K562 (cell line): ENCODE measurements around the gene ETV4. TPM values are rescaled to one million over a fixed set of nuclear protein-coding genes. Genes with fewer than 3 reads are reported as not detected.

Experiments
- ATAC-seq: fragments of 200-7000 bp; cut with Tn5 transposase; 3 replicates; pipeline ENCODE4 v1.9.1; 2020; ENCODE audit warnings: moderate library complexity
- BruUV-seq: library from RNA; stranded (reverse); fragments of 400-500 nt; replicated peaks from 2 replicates; lab custom pipeline; 2021; lab: Mats Ljungman, UMichigan
- CTCF ChIA-PET: fragments of 300-600 bp; formaldehyde crosslinking; extraction: SDS; loops from one replicate; lab custom pipeline; 2021; ENCODE audit warnings: low intra/inter-chr PET ratio; lab: Yijun Ruan, JAX
- POLR2A ChIA-PET: fragments of 300-600, 350-650 bp; sonication (Branson Sonifier 250); formaldehyde crosslinking; extraction: SDS; loops from one replicate; lab custom pipeline; 2021; ENCODE audit warnings: antibody characterized with exemption, inconsistent platforms; lab: Yijun Ruan, JAX
- DNase-seq, 4 experiments: peaks; one replicate each; pipeline versions ENCODE4 v3.0.0 to v3.0.0-alpha.2; 2011 to 2018; ENCODE audit warnings: low spot score in 3 of 4, mixed read lengths in 3 of 4; ENCODE audit errors: extremely low read depth in 1 of 4
- FAIRE-seq: peaks from 2 replicates; lab custom pipeline; 2011; peaks lifted over from hg19 to GRCh38; lab: Jason Lieb, UNC
- H2AFZ ChIP-seq: 2 replicates; pipeline ENCODE4 v1.6.0; 2011; ENCODE audit warnings: low read depth, low read length, control low read depth, inconsistent platforms
- H3K27ac ChIP-seq: fragments of 200-600 bp; 3 replicates; pipeline ENCODE4 v1.8.0; 2011; ENCODE audit warnings: low read depth, mild to moderate bottlenecking, control low read depth, inconsistent platforms, low read length, moderate library complexity, mixed read lengths; ENCODE audit errors: extremely low read depth
- H3K27me3 ChIP-seq, 2 experiments: fragments of 300-600 bp in 1 of 2; 2 replicates in 1 of 2; 3 replicates in 1 of 2; pipeline versions ENCODE4 v1.6.0 to v1.8.0; 2011; ENCODE audit warnings: inconsistent platforms in 2 of 2, low read length in 2 of 2, mild to moderate bottlenecking in 1 of 2, mixed read lengths in 1 of 2, moderate library complexity in 1 of 2; ENCODE audit not compliant: control insufficient read depth in 2 of 2, insufficient read depth in 2 of 2
- H3K36me3 ChIP-seq: fragments of 300-600 bp; 3 replicates; pipeline ENCODE4 v1.8.0; 2011; ENCODE audit warnings: mild to moderate bottlenecking, low read length, inconsistent platforms; ENCODE audit not compliant: control insufficient read depth, insufficient read depth
- H3K4me1 ChIP-seq, 2 experiments: fragments of 200-600 bp in 1 of 2; replicated peaks in 1 of 2; 2 replicates in 1 of 2; 3 replicates in 1 of 2; pipeline versions ENCODE4 v1.5.1 to v1.8.0; 2011; ENCODE audit warnings: inconsistent platforms in 2 of 2, low read length in 2 of 2, mild to moderate bottlenecking in 1 of 2, mixed read lengths in 1 of 2, moderate library complexity in 1 of 2; ENCODE audit not compliant: control insufficient read depth in 2 of 2, insufficient read depth in 2 of 2
- H3K4me2 ChIP-seq: 2 replicates; pipeline ENCODE4 v1.6.1; 2011; ENCODE audit warnings: low read length, control low read depth, inconsistent platforms, mixed read lengths; ENCODE audit not compliant: insufficient read depth
- H3K4me3 ChIP-seq: fragments of 200-600 bp; sonication (generic), shearing (Covaris generic); 2 replicates; pipeline ENCODE4 v1.5.1; 2016; ENCODE audit warnings: control low read depth, inconsistent platforms
- H3K79me2 ChIP-seq: fragments of 200-600 bp; 3 replicates; pipeline ENCODE4 v1.8.0; 2011; ENCODE audit warnings: low read length, inconsistent platforms; ENCODE audit not compliant: control insufficient read depth, insufficient read depth
- H3K9ac ChIP-seq, 2 experiments: 2 replicates each; pipeline versions ENCODE4 v1.6.0 to v1.6.1; 2011; ENCODE audit warnings: low read depth in 2 of 2, low read length in 2 of 2, control low read depth in 1 of 2, inconsistent platforms in 1 of 2, mild to moderate bottlenecking in 1 of 2, mixed read lengths in 1 of 2; ENCODE audit not compliant: insufficient read depth in 1 of 2
- H3K9me1 ChIP-seq: one replicate; pipeline ENCODE4 v1.6.0; 2011; ENCODE audit warnings: inconsistent platforms, mild to moderate bottlenecking, low read length, moderate library complexity; ENCODE audit not compliant: control insufficient read depth, insufficient read depth
- H3K9me3 ChIP-seq: replicated peaks from 2 replicates; pipeline ENCODE4 v1.5.1; 2011; ENCODE audit warnings: low read depth, low read length, inconsistent platforms; ENCODE audit not compliant: control insufficient read depth, insufficient read depth
- H4K20me1 ChIP-seq: replicated peaks from 2 replicates; pipeline ENCODE4 v1.6.1; 2011; ENCODE audit warnings: low read length, inconsistent platforms, mixed read lengths; ENCODE audit not compliant: control insufficient read depth, insufficient read depth
- LEF1 ChIP-seq: fragments of 450-650 bp; IDR thresholded peaks from 2 replicates; pipeline ENCODE4 v1.6.1; 2016; ENCODE audit warnings: mild to moderate bottlenecking
- ZNF121 ChIP-seq: sonication (generic); formaldehyde crosslinking; conservative IDR thresholded peaks from 2 replicates; pipeline ENCODE4 v1.8.0; 2022; ENCODE audit warnings: missing genetic modification reagents
- ZNF445 ChIP-seq: fragments of 250-450 bp; sonication (Bioruptor Pico); IDR thresholded peaks from 2 replicates; pipeline ENCODE4 v1.4.0; 2020; ENCODE audit warnings: low read depth, mild to moderate bottlenecking, moderate library complexity
- ZNF609 ChIP-seq: sonication (generic); formaldehyde crosslinking; IDR thresholded peaks from 2 replicates; pipeline ENCODE4 v1.8.1; 2023; ENCODE audit warnings: missing genetic modification reagents, mild to moderate bottlenecking, borderline replicate concordance
- WGBS: fragments of 100-300 bp; shearing (Covaris generic); methylation state at CpG from one replicate; pipeline ENCODE4 v1.1.6; 2016; ENCODE audit warnings: low coverage, mixed read lengths; ENCODE audit not compliant: insufficient coverage; ENCODE audit errors: missing lambda C conversion rate; 5-methylcytosine and 5-hydroxymethylcytosine counted together
- in situ Hi-C: fragments of 300-500 bp; cut with MboI; formaldehyde crosslinking; loops from 4 replicates; pipeline ENCODE4 v1.15.0; 2018; ENCODE audit warnings: inconsistent platforms, mixed read lengths
- intact Hi-C: fragments of 100-400 bp; cut with micrococcal nuclease; formaldehyde crosslinking; loops from 2 replicates; pipeline ENCODE4 v1.14.2; 2022
- polyA plus RNA-seq, 8 experiments: library from polyadenylated mRNA; depleted of rRNA in 4 of 8; stranded (reverse) in 5 of 8; unstranded in 3 of 8; fragments of >200 nt; fragmentation: Nextera tagmentation in 2 of 8; fragmentation: Illumina TruSeq in 1 of 8; extraction: Ambion mirVana in 2 of 8; extraction: Trizol in 1 of 8; gene quantifications; 2 replicates each; pipeline versions ENCODE4 v1.2.1 to v1.2.3, GENCODE V29; 2011 to 2014; ENCODE audit warnings: inconsistent platforms in 1 of 8, missing spikeins in 1 of 8
- total RNA-seq, 7 experiments: library from RNA; depleted of rRNA in 6 of 7; stranded (reverse); fragments of >200 nt in 6 of 7; fragmentation: Illumina TruSeq in 2 of 7; extraction: Trizol in 2 of 7; gene quantifications; 2 replicates each; pipeline versions ENCODE4 v1.2.1 to v1.2.3, GENCODE V29; 2011 to 2021; ENCODE audit warnings: low replicate concordance in 1 of 7

The ETV4 gene
- total and polyA plus RNA-seq, 9 of the 15 experiments (the other 6 are each of a cell fraction or from before 2014, with no cell fraction given), result 5.5 to 66.3 (median 28.2) TPM

GRCh38 chr17:43563600-43564594 is 17.8 kb upstream of the ETV4 start:
- Histone ChIP-seq H3K27me3 (no peaks in the 10 kb centered on the region; a peak in 1 of 5 replicates), H3K4me3 (no peak overlapping the region), H3K9ac (no peak overlapping the region), H3K4me2 (no peak overlapping the region), H3K9me3 (no peaks in the 10 kb centered on the region), H2AFZ (no peak overlapping the region), H3K79me2 (no peaks in the 10 kb centered on the region), H3K36me3 (no peaks in the 10 kb centered on the region), H4K20me1 (no peaks in the 10 kb centered on the region), H3K27ac (no peak overlapping the region), H3K4me1 (no peaks in the 10 kb centered on the region; a peak in 1 of 5 replicates), H3K9me1 (no peaks in the 10 kb centered on the region)
- 27% methylated on average over 15 of the region's 15 CpGs for WGBS
- POLR2A ChIA-PET, result no interaction called here
- CTCF ChIA-PET, result no interaction called here
- TF ChIP-seq LEF1 (no peak), ZNF609 (no peak), ZNF445 (CRISPR knock-in tag) (no peak), ZNF121 (CRISPR knock-in tag) (peak; percentile 65)
- DNase-seq (no peak), ATAC-seq (no peak), FAIRE-seq (no peak)
- BruUV-seq, result no TSS peak
- in situ Hi-C loops, result no loop called here
- intact Hi-C loops, result no loop called here
